Kidney (tissue), 14 donors: Measurements from ENCODE around the gene PARP14. TPM values are rescaled to one million over a fixed set of nuclear protein-coding genes. Genes with fewer than 3 reads are reported as not detected.

Experiments
- DNase-seq, 5 donors: peaks; one replicate each; pipeline ENCODE4 v3.0.0-alpha.2; 2013 to 2020
- FAIRE-seq: peaks from 2 replicates; lab custom pipeline; 2012; peaks lifted over from hg19 to GRCh38; lab: Jason Lieb, UNC
- H3K27ac ChIP-seq, 2 donors: one replicate each; pipeline ENCODE4 v1.7.0; 2013; ENCODE audit warnings: low read depth in 2 of 2, low read length in 2 of 2, inconsistent platforms in 1 of 2
- H3K27me3 ChIP-seq: one replicate; pipeline ENCODE4 v1.7.1; 2013; ENCODE audit warnings: low read length, inconsistent platforms; ENCODE audit not compliant: control insufficient read depth, insufficient read depth
- H3K36me3 ChIP-seq, 3 donors: one replicate each; pipeline versions ENCODE4 v1.7.0 to v1.7.1; 2013; ENCODE audit warnings: low read length in 3 of 3, control low read depth in 1 of 3, inconsistent platforms in 1 of 3; ENCODE audit not compliant: insufficient read depth in 3 of 3, control insufficient read depth in 2 of 3
- H3K4me1 ChIP-seq, 3 donors: one replicate each; pipeline versions ENCODE4 v1.7.0 to v1.7.1; 2013; ENCODE audit warnings: low read length in 3 of 3, inconsistent platforms in 1 of 3, low read depth in 1 of 3; ENCODE audit not compliant: control insufficient read depth in 2 of 3, insufficient read depth in 2 of 3
- H3K4me3 ChIP-seq, 3 donors: one replicate each; pipeline versions ENCODE4 v1.7.0 to v1.8.1; 2013; ENCODE audit warnings: low read length in 3 of 3, control low read depth in 1 of 3, inconsistent platforms in 1 of 3
- H3K9ac ChIP-seq, 3 donors: one replicate each; pipeline versions ENCODE4 v1.7.0 to v1.7.1; 2013; ENCODE audit warnings: low read length in 3 of 3, control low read depth in 1 of 3, inconsistent platforms in 1 of 3
- H3K9me3 ChIP-seq, 3 donors: one replicate each; pipeline versions ENCODE4 v1.7.0 to v1.7.1; 2013; ENCODE audit warnings: low read length in 3 of 3, control low read depth in 1 of 3, inconsistent platforms in 1 of 3; ENCODE audit not compliant: control insufficient read depth in 2 of 3, insufficient read depth in 1 of 3
- CTCF ChIP-seq: IDR thresholded peaks from 3 replicates; pipeline ENCODE4 v1.5.1; 2012; ENCODE audit warnings: mild to moderate bottlenecking, moderate library complexity, borderline replicate concordance; ENCODE audit not compliant: insufficient read depth; ENCODE audit errors: extremely low read depth
- intact Hi-C: fragments of 100-400 bp; cut with DNase I; formaldehyde crosslinking; loops from one replicate; pipeline ENCODE4 v1.11.1; 2022
- polyA plus RNA-seq: library from polyadenylated mRNA; stranded (reverse); fragments of 350-450 nt; fragmentation: Illumina TruSeq; extraction: RNeasy Lipid Tissue Mini Kit (QIAGEN cat#74804); gene quantifications from one replicate; pipeline ENCODE4 v1.2.3, GENCODE V29; 2014; ENCODE audit warnings: low read depth, low replicate concordance; ENCODE audit not compliant: insufficient read depth
- total RNA-seq: library from RNA; stranded (reverse); fragmentation: NEBNext Ultra II Directional; extraction: Animal tissue kit (Norgen Biotek cat#: 25700); gene quantifications from one replicate; pipeline ENCODE4 v1.2.1, GENCODE V29; 2021
- donor health status: control.
- donor health status: control.
- donor health status: control.
- donor health status: control.
- donor health status: control.
- donor health status: DM: yes; HTN: yes; CAD: no.
- donor health status: Normal renal cell carcinoma (clear cell type).

Gene PARP14
- total and polyA plus RNA-seq, 2 donors from 2014 or later = 14.9 to 64.0 TPM

GRCh38 chr3:122688996-122689395 is 8.4 kb downstream of the PARP14 start:
- H3K9ac ChIP-seq = no peak overlapping the region
- H3K36me3 ChIP-seq = peaks cover 3 to 26% (median 14%) of the 10 kb centered on the region in 3 donors
- H3K4me3 ChIP-seq = no peak overlapping the region
- DNase-seq (no peak), FAIRE-seq (no peak)
- H3K27me3 ChIP-seq = no peaks in the 10 kb centered on the region
- H3K9me3 ChIP-seq = no peaks in the 10 kb centered on the region
- intact Hi-C loops = loop anchor here (10.0 kb wide), 1 partner anchor 294 kb away; no protein-coding TSS in a partner anchor
- no peak overlapping the region for H3K27ac ChIP-seq
- no peaks in the 10 kb centered on the region for H3K4me1 ChIP-seq
- TF ChIP-seq CTCF = no peak

- H3K27ac ChIP-seq = no peak overlapping the region
- H3K4me3 ChIP-seq = no peak overlapping the region
- DNase-seq (no peak), FAIRE-seq (no peak)
- H3K27me3 ChIP-seq = no peaks in the 10 kb centered on the region
- no peak overlapping the region for H3K9ac ChIP-seq
- H3K9me3 ChIP-seq = no peaks in the 10 kb centered on the region
- H3K4me1 ChIP-seq = no peaks in the 10 kb centered on the region
- intact Hi-C loops = loop anchor here (10.0 kb wide), 1 partner anchor 295 kb away; no protein-coding TSS in a partner anchor
- no peak for TF ChIP-seq CTCF
- H3K36me3 ChIP-seq = peaks cover 3 to 26% (median 14%) of the 10 kb centered on the region in 3 donors
Observed at GRCh38 chr3:122689587-122689986, 8.9 kb downstream of the PARP14 start.

GRCh38 chr3:122690096-122690495 is 9.5 kb downstream of the PARP14 start:
- intact Hi-C loops = no loop called here
- no peak for TF ChIP-seq CTCF
- FAIRE-seq = no peak

GRCh38 chr3:122691195-122691594 is 10.6 kb downstream of the PARP14 start:
- H3K27me3 ChIP-seq = no peaks in the 10 kb centered on the region
- no peak overlapping the region for H3K4me3 ChIP-seq
- no peaks in the 10 kb centered on the region for H3K4me1 ChIP-seq
- no peaks in the 10 kb centered on the region for H3K9me3 ChIP-seq
- FAIRE-seq (no peak), DNase-seq (peak in 1 of 5 donors; percentile 3)
- intact Hi-C loops = no loop called here
- peaks cover 3 to 28% (median 22%) of the 10 kb centered on the region in 3 donors for H3K36me3 ChIP-seq
- no peak for TF ChIP-seq CTCF
- H3K27ac ChIP-seq = no peak overlapping the region
- no peak overlapping the region for H3K9ac ChIP-seq

More at GRCh38 chr3:122690096-122690495, 9.5 kb downstream of the PARP14 start:
- Histone ChIP-seq H3K27ac (no peak overlapping the region), H3K4me3 (no peak overlapping the region), H3K9ac (no peak overlapping the region), H3K27me3 (no peaks in the 10 kb centered on the region), H3K36me3 (peaks cover 3 to 28% (median 18%) of the 10 kb centered on the region in 3 donors), H3K9me3 (no peaks in the 10 kb centered on the region), H3K4me1 (no peaks in the 10 kb centered on the region)
- DNase-seq = no peak
